ENCODE measurements around the gene TRMT10A. TPM values are rescaled to one million over a fixed set of nuclear protein-coding genes. Genes with fewer than 3 reads are reported as not detected.

The TRMT10A gene
- total and polyA plus RNA-seq, 2 of the 13 experiments (the other 11 are each of a cell fraction or from before 2014, with no cell fraction given), result 3.9 to 12.6 TPM

DNA sequence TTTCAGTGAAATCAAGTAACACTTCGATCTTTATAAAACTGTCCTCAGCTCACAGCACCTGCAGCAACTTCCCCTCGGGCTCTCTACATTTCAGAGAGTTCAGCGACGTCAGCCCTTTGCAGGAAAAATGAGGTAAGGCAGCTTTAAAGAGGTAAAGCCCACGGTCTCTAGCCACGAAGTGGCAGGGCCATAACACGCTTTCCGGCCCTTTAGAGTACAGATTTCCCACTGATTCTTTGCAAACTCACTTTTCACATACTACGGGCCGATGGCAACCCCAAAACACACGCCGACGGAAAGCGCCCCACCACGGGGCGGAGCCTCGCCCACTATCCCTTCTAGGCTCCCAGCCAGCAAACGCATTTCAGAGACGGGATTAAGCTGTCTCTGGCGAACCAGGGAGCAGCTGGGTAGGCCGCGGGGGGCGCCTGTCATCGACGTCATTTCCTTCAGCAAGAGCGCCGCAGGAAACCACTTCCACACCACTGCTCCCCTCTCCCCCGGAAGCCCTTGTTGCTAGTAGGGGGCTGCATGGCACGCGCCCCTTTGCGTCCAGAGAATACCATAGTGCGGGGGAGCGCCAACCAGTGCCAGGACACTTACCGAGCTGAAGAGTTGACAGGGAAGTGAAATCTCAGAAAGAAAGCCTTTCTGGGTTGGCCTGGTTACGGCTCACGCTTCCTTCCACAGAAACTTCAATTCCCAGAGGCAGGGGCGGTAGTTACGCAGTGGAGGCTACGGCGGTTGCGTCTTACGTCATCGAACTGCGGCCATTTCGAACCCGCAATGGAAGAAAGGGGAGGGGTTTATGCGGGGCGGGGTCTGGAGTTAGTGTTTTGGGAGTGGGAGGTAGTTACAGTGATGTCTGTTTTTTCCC, at the start of gene TRMT10A (continued):
- TF ChIP-seq HOXA9 (CRISPR knock-in tag; IDR thresholded peaks at IDR 0.05; ENCODE audit: borderline replicate concordance), result no peak
- TF ChIP-seq CENPX (CRISPR knock-in tag; IDR thresholded peaks at IDR 0.05), result no peak
- TF ChIP-seq KLF16 (CRISPR knock-in tag; IDR thresholded peaks at IDR 0.05), result peak in 1 of 2 experiments; percentile 68; a peak in 1 of 4 replicates
- TF ChIP-seq, protein P1, sequence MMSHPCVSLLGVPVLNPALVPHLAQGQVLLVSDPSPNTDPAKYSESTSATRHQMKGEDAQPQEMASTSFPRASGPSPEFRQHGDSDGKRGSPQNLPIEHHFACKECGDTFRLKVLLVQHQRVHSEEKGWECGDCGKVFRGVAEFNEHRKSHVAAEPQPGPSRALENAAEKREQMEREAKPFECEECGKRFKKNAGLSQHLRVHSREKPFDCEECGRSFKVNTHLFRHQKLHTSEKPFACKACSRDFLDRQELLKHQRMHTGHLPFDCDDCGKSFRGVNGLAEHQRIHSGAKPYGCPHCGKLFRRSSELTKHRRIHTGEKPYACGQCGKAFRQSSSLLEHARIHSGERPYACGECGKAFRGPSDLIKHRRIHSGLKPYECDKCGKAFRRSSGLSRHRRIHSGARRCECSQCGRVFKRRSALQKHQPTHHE (CRISPR knock-in tag; IDR thresholded peaks at IDR 0.05; ENCODE audit: borderline replicate concordance), result no peak
- no peak for TF ChIP-seq ZNF382 (CRISPR knock-in tag; IDR thresholded peaks at IDR 0.05; ENCODE audit: borderline replicate concordance)
- no peak; the same call in 1 of the 2 replicates for TF ChIP-seq KDM5B (CRISPR knock-in tag; IDR thresholded peaks at IDR 0.05; ENCODE audit: borderline replicate concordance)
- peak; percentile 72; the same call in 1 of the 2 replicates for TF ChIP-seq CBFB (CRISPR knock-in tag; IDR thresholded peaks at IDR 0.05)
- no peak; the same call in 1 of the 2 replicates for TF ChIP-seq MIXL1 (CRISPR knock-in tag; IDR thresholded peaks at IDR 0.05)
- TF ChIP-seq, protein P2, sequence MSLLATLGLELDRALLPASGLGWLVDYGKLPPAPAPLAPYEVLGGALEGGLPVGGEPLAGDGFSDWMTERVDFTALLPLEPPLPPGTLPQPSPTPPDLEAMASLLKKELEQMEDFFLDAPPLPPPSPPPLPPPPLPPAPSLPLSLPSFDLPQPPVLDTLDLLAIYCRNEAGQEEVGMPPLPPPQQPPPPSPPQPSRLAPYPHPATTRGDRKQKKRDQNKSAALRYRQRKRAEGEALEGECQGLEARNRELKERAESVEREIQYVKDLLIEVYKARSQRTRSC (CRISPR knock-in tag; IDR thresholded peaks at IDR 0.05; ENCODE audit: low read depth), result 0 out of 2 replicates have a peak, but pooled peaks have one; percentile 70
- TF ChIP-seq ZNF775 (CRISPR knock-in tag; IDR thresholded peaks at IDR 0.05; ENCODE audit: borderline replicate concordance), result no peak
- no peak for TF ChIP-seq TCF7L2 (IDR thresholded peaks at IDR 0.05; ENCODE audit: low read depth, low read length)
- TF ChIP-seq ZNF83 (CRISPR knock-in tag; IDR thresholded peaks at IDR 0.05; ENCODE audit: borderline replicate concordance), result no peak
- TF ChIP-seq, protein P3, sequence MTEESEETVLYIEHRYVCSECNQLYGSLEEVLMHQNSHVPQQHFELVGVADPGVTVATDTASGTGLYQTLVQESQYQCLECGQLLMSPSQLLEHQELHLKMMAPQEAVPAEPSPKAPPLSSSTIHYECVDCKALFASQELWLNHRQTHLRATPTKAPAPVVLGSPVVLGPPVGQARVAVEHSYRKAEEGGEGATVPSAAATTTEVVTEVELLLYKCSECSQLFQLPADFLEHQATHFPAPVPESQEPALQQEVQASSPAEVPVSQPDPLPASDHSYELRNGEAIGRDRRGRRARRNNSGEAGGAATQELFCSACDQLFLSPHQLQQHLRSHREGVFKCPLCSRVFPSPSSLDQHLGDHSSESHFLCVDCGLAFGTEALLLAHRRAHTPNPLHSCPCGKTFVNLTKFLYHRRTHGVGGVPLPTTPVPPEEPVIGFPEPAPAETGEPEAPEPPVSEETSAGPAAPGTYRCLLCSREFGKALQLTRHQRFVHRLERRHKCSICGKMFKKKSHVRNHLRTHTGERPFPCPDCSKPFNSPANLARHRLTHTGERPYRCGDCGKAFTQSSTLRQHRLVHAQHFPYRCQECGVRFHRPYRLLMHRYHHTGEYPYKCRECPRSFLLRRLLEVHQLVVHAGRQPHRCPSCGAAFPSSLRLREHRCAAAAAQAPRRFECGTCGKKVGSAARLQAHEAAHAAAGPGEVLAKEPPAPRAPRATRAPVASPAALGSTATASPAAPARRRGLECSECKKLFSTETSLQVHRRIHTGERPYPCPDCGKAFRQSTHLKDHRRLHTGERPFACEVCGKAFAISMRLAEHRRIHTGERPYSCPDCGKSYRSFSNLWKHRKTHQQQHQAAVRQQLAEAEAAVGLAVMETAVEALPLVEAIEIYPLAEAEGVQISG (CRISPR knock-in tag; IDR thresholded peaks at IDR 0.05), result peak; percentile 98
- TF ChIP-seq, protein P4, sequence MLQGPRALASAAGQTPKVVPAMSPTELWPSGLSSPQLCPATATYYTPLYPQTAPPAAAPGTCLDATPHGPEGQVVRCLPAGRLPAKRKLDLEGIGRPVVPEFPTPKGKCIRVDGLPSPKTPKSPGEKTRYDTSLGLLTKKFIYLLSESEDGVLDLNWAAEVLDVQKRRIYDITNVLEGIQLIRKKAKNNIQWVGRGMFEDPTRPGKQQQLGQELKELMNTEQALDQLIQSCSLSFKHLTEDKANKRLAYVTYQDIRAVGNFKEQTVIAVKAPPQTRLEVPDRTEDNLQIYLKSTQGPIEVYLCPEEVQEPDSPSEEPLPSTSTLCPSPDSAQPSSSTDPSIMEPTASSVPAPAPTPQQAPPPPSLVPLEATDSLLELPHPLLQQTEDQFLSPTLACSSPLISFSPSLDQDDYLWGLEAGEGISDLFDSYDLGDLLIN (CRISPR knock-in tag; IDR thresholded peaks at IDR 0.05; ENCODE audit: borderline replicate concordance), result no peak
- no peak; the same call in 1 of the 2 replicates for TF ChIP-seq ZFP41 (CRISPR knock-in tag; IDR thresholded peaks at IDR 0.05; ENCODE audit: borderline replicate concordance)
- TF ChIP-seq, protein P5, sequence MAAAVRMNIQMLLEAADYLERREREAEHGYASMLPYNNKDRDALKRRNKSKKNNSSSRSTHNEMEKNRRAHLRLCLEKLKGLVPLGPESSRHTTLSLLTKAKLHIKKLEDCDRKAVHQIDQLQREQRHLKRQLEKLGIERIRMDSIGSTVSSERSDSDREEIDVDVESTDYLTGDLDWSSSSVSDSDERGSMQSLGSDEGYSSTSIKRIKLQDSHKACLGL (CRISPR knock-in tag; IDR thresholded peaks at IDR 0.05), result 0 out of 2 replicates have a peak, but pooled peaks have one; percentile 35
- TF ChIP-seq, protein P6, sequence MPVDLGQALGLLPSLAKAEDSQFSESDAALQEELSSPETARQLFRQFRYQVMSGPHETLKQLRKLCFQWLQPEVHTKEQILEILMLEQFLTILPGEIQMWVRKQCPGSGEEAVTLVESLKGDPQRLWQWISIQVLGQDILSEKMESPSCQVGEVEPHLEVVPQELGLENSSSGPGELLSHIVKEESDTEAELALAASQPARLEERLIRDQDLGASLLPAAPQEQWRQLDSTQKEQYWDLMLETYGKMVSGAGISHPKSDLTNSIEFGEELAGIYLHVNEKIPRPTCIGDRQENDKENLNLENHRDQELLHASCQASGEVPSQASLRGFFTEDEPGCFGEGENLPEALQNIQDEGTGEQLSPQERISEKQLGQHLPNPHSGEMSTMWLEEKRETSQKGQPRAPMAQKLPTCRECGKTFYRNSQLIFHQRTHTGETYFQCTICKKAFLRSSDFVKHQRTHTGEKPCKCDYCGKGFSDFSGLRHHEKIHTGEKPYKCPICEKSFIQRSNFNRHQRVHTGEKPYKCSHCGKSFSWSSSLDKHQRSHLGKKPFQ (CRISPR knock-in tag; IDR thresholded peaks at IDR 0.05; ENCODE audit: insufficient replicate concordance), result no peak
- TF ChIP-seq ZNF317 (CRISPR knock-in tag; IDR thresholded peaks at IDR 0.05), result no peak

Data from HepG2 (cell line).